DND-41 (cell line): ENCODE results near the gene PSEN2.

ENCODE experiments used
- CTCF ChIP-seq: IDR thresholded peaks from 2 replicates; pipeline ENCODE4 v1.5.1; 2012; ENCODE audit warnings: borderline replicate concordance, low read length, moderate library complexity, mild to moderate bottlenecking; ENCODE audit not compliant: poor library complexity, severe bottlenecking; ENCODE audit errors: extremely low read depth
- EZH2 ChIP-seq: IDR thresholded peaks from 3 replicates; pipeline ENCODE4 v1.6.1; 2012; ENCODE audit warnings: borderline replicate concordance, low read depth, mild to moderate bottlenecking, moderate library complexity, low read length, inconsistent platforms; ENCODE audit not compliant: severe bottlenecking

- TF ChIP-seq CTCF (no peak), EZH2 (no peak)
These were observed 19.4 kb downstream of the PSEN2 start for GRCh38 chr1:226889616-226890330.
